PC-3 (cell line): ENCODE results near the gene LHX2. TPM values are rescaled to one million over a fixed set of nuclear protein-coding genes. Genes with fewer than 3 reads are reported as not detected.
A peak's percentile ranks its signal among the peaks of the same experiment; 100 is the strongest.

Experiments used
- ATAC-seq: fragments of 200-7000 bp; cut with Tn5 transposase; 2 replicates; pipeline ENCODE4 v1.9.1; 2020; ENCODE audit warnings: mild to moderate bottlenecking, moderate library complexity
- BruUV-seq: library from RNA; stranded (reverse); fragments of 400-500 nt; replicated peaks from 2 replicates; lab custom pipeline; 2021; lab: Mats Ljungman, UMichigan
- CTCF ChIA-PET: fragments of 300-600 bp; sonication (Branson Sonifier 250); formaldehyde crosslinking; loops from one replicate; lab custom pipeline; 2022; ENCODE audit warnings: antibody characterized with exemption; lab: Charles Lee
- POLR2A ChIA-PET: fragments of 300-600 bp; sonication (Branson Sonifier 250); formaldehyde crosslinking; loops from one replicate; lab custom pipeline; 2022; ENCODE audit warnings: antibody characterized with exemption; ENCODE audit not compliant: unreplicated experiment; lab: Charles Lee
- DNase-seq: peaks from one replicate; pipeline ENCODE4 v3.0.0-alpha.2; 2015
- H2AFZ ChIP-seq: fragments of 300-600 bp; sonication (generic); 2 replicates; pipeline ENCODE4 v1.6.0; 2016; ENCODE audit warnings: antibody characterized with exemption, low read length
- H3F3A ChIP-seq: fragments of 300-600 bp; sonication (generic); one replicate; pipeline ENCODE4 v1.6.0; 2017; ENCODE audit warnings: antibody characterized with exemption, low read length, control low read depth, mild to moderate bottlenecking; ENCODE audit not compliant: unreplicated experiment
- H3K27ac ChIP-seq: fragments of 300-600 bp; sonication (generic); 2 replicates; pipeline ENCODE4 v1.5.1; 2016; ENCODE audit warnings: mild to moderate bottlenecking, low read length
- H3K27me3 ChIP-seq: fragments of 300-600 bp; sonication (generic); 2 replicates; pipeline ENCODE4 v1.6.1; 2016; ENCODE audit warnings: low read length, mixed read lengths
- H3K36me3 ChIP-seq: fragments of 300-600 bp; sonication (generic); 2 replicates; pipeline ENCODE4 v1.6.1; 2016; ENCODE audit warnings: low read depth, mixed run types, low read length, mixed read lengths
- H3K4me1 ChIP-seq: fragments of 300-600 bp; sonication (generic); 2 replicates; pipeline ENCODE4 v1.5.1; 2016; ENCODE audit warnings: low read length; ENCODE audit not compliant: insufficient read depth
- H3K4me2 ChIP-seq: fragments of 300-600 bp; sonication (generic); 2 replicates; pipeline ENCODE4 v1.6.0; 2016; ENCODE audit warnings: low read length
- H3K4me3 ChIP-seq: fragments of 300-600 bp; sonication (generic); 2 replicates; pipeline ENCODE4 v1.5.1; 2016; ENCODE audit warnings: mild to moderate bottlenecking, low read length, mixed read lengths
- H3K79me2 ChIP-seq: fragments of 300-600 bp; sonication (generic); 2 replicates; pipeline ENCODE4 v1.6.1; 2017; ENCODE audit warnings: low read length, mixed read lengths
- H3K9ac ChIP-seq: fragments of 300-600 bp; sonication (generic); 2 replicates; pipeline ENCODE4 v1.6.0; 2016; ENCODE audit warnings: mild to moderate bottlenecking, low read length
- H3K9me2 ChIP-seq: fragments of 300-600 bp; sonication (generic); replicated peaks from 2 replicates; pipeline ENCODE4 v1.6.1; 2016; ENCODE audit warnings: mixed run types, low read length, mixed read lengths
- H3K9me3 ChIP-seq: fragments of 300-600 bp; sonication (generic); 2 replicates; pipeline ENCODE4 v1.6.1; 2016; ENCODE audit warnings: low read length, mixed read lengths
- H4K20me1 ChIP-seq: fragments of 300-600 bp; sonication (generic); 2 replicates; pipeline ENCODE4 v1.6.1; 2016; ENCODE audit warnings: low read length, mixed read lengths
- EZH2 ChIP-seq: fragments of 300-600 bp; sonication (generic); IDR thresholded peaks from one replicate; pipeline ENCODE4 v1.6.1; 2017; ENCODE audit warnings: antibody characterized with exemption, mild to moderate bottlenecking, low read length; ENCODE audit not compliant: unreplicated experiment
- EZH2phosphoT487 ChIP-seq: fragments of 300-600 bp; sonication (generic); IDR thresholded peaks from 2 replicates; pipeline ENCODE4 v1.6.1; 2018; ENCODE audit warnings: mild to moderate bottlenecking, antibody characterized with exemption, low read length, borderline replicate concordance
- intact Hi-C: fragments of 100-400 bp; cut with micrococcal nuclease; formaldehyde crosslinking; loops from 2 replicates; pipeline ENCODE4 v1.9.0; 2023
- total RNA-seq: library from RNA; depleted of rRNA; stranded (reverse); fragments of >200 nt; gene quantifications from 2 replicates; pipeline ENCODE4 v1.2.3, GENCODE V29; 2014
- TF ChIP-seq, protein P1 (sequence below): fragments of 300-600 bp; sonication (generic); conservative IDR thresholded peaks from 2 replicates; pipeline ENCODE4 v1.5.1; 2017; ENCODE audit warnings: antibody characterized with exemption, low read depth, mild to moderate bottlenecking, low read length

LHX2 gene
- total RNA-seq, 1 experiment from 2014 or later, result 1.1 TPM

DNA sequence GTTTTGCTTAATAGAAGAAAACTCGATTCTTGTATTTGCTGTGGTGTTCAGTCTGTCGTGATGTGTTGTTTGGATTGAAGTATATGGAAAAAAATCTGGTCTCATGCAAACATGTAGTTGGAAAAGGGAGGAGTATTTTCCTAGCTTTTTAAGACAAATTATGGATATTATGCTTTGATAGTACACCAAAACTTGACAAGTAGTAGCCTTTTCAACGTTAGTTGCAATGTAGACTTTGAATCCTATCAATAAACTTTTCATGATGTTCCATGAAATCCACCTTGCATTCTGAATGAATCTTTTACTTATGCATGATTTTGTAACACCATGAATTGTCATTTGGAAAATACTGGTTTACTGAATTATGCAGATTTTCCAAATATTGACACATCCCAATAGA is 64.2 kb downstream of the LHX2 start:
- Histone ChIP-seq H3K9me3 (no peaks in the 10 kb centered on the region), H3K9me2 (no peaks in the 10 kb centered on the region), H3K4me2 (no peak overlapping the region), H3K27ac (no peak overlapping the region), H3K9ac (no peak overlapping the region), H3F3A (no peaks in the 10 kb centered on the region), H4K20me1 (no peaks in the 10 kb centered on the region), H3K36me3 (no peaks in the 10 kb centered on the region), H3K4me3 (no peak overlapping the region), H3K27me3 (no peaks in the 10 kb centered on the region), H3K79me2 (no peaks in the 10 kb centered on the region), H3K4me1 (peaks cover 26% of the 10 kb centered on the region), H2AFZ (no peak overlapping the region)
- ATAC-seq (no peak), DNase-seq (no peak)
- POLR2A ChIA-PET, result no interaction called here
- intact Hi-C loops, result no loop called here
- no peak for TF ChIP-seq EZH2phosphoT487
- TF ChIP-seq EZH2, result no peak
- TF ChIP-seq, protein P1, sequence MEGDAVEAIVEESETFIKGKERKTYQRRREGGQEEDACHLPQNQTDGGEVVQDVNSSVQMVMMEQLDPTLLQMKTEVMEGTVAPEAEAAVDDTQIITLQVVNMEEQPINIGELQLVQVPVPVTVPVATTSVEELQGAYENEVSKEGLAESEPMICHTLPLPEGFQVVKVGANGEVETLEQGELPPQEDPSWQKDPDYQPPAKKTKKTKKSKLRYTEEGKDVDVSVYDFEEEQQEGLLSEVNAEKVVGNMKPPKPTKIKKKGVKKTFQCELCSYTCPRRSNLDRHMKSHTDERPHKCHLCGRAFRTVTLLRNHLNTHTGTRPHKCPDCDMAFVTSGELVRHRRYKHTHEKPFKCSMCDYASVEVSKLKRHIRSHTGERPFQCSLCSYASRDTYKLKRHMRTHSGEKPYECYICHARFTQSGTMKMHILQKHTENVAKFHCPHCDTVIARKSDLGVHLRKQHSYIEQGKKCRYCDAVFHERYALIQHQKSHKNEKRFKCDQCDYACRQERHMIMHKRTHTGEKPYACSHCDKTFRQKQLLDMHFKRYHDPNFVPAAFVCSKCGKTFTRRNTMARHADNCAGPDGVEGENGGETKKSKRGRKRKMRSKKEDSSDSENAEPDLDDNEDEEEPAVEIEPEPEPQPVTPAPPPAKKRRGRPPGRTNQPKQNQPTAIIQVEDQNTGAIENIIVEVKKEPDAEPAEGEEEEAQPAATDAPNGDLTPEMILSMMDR, result no peak
- BruUV-seq, result no TSS peak
- CTCF ChIA-PET, result no interaction called here

DNA sequence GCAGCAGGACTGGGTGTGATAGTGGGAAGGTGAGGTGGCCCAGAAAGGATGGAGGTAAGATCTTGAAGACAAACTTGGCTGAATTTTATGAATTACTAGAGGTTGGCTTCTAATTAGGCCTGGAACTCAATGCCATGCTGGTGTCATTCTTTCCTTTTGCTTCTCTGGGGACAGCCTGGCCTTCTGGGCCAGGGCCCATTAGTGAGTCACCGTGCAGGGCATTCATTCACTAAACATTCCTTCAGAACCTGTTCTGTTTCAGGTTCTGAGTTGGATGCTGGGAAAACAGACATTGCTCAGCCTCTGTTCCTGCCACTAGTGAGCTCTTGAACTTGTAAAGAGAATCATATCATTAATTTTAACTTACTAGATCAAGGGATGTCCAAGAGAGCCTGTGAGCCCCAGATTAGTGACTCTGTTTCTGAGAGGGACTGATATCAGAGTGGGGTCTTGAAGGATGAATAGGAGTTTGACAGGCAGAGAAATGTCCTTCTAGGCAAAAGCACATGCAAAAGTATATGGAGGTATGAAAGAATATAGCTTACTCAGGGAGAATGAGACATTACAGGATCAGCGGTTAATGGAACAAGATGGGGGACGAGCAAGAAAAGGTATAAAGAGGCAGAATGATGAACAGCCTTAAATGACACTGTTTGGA is 66.5 kb downstream of the LHX2 start:
- TF ChIP-seq EZH2phosphoT487 (no peak), EZH2 (no peak)
- TF ChIP-seq, protein P1, result no peak
- ChIA-PET POLR2A (interaction anchor here (0.6 kb wide), 1 partner anchor 24 kb away, joined by 3 read pairs; no protein-coding TSS in a partner anchor), CTCF (no interaction called here)
- Histone ChIP-seq H4K20me1 (no peaks in the 10 kb centered on the region), H3K9ac (no peak overlapping the region), H3K4me3 (no peak overlapping the region), H3K27ac (peak overlapping the region; percentile 71), H3K36me3 (no peaks in the 10 kb centered on the region), H3K9me2 (no peaks in the 10 kb centered on the region), H3K27me3 (no peaks in the 10 kb centered on the region), H3K4me1 (peaks cover 26% of the 10 kb centered on the region), H2AFZ (no peak overlapping the region), H3F3A (no peaks in the 10 kb centered on the region), H3K79me2 (no peaks in the 10 kb centered on the region), H3K9me3 (no peaks in the 10 kb centered on the region), H3K4me2 (peak overlapping the region; percentile 77)
- DNase-seq, result peak; percentile 88
- intact Hi-C loops, result no loop called here
- peak; percentile 76 for ATAC-seq
- BruUV-seq, result no TSS peak

DNA sequence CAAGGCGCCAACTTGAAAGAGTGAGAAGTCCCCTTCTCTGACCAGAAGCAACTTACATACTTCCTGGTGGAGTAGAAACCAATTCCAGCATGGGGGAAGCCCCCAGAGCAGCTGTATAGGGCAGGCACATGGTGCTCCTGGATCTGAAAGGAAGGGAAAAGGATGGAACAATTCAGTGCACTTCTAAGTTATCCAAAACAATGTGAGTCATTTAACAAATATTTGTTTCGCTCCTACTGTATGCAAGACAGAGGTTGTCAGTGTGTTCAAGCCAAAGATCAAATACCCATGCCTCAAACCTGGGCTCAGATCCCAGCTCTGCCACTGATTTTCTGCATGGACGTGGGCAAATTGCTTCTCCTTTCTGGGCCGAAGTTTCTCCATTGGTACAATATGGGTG is 67.1 kb downstream of the LHX2 start:
- Histone ChIP-seq H3K36me3 (no peaks in the 10 kb centered on the region), H4K20me1 (no peaks in the 10 kb centered on the region), H3K27ac (peak overlapping the region; percentile 71), H3K27me3 (no peaks in the 10 kb centered on the region), H3K9ac (no peak overlapping the region), H3K4me2 (peak overlapping the region; percentile 77), H3K4me3 (peak overlapping the region; percentile 39; the same call in 1 of the 2 replicates), H3K9me2 (no peaks in the 10 kb centered on the region), H3K9me3 (no peaks in the 10 kb centered on the region), H3K79me2 (no peaks in the 10 kb centered on the region), H3K4me1 (peaks cover 26% of the 10 kb centered on the region), H3F3A (no peaks in the 10 kb centered on the region), H2AFZ (no peak overlapping the region)
- DNase-seq, result peak; percentile 85
- intact Hi-C loops, result no loop called here
- ChIA-PET POLR2A (interaction anchor here (0.6 kb wide), 1 partner anchor 24 kb away, joined by 3 read pairs; no protein-coding TSS in a partner anchor), CTCF (interaction anchor here (0.8 kb wide), 1 partner anchor 139 kb away, joined by 3 read pairs; no protein-coding TSS in a partner anchor)
- no TSS peak for BruUV-seq
- peak; percentile 87 for ATAC-seq
- TF ChIP-seq EZH2 (no peak), EZH2phosphoT487 (no peak)
- TF ChIP-seq, protein P1, result no peak
